GM21825 (cell line): ENCODE results near the gene RIMBP3B.
"Not testable (repeated sequence)": the region's sequence is repeated elsewhere in the genome, so short reads cannot be mapped to it uniquely, and the experiment has no call there.

Source experiments
- ATAC-seq: cut with Tn5 transposase; IDR thresholded peaks from one replicate; pipeline ENCODE4 v1.9.1; 2021; ENCODE audit warnings: mild to moderate bottlenecking, moderate library complexity; ENCODE audit not compliant: unreplicated experiment

The RIMBP3B gene

DNA sequence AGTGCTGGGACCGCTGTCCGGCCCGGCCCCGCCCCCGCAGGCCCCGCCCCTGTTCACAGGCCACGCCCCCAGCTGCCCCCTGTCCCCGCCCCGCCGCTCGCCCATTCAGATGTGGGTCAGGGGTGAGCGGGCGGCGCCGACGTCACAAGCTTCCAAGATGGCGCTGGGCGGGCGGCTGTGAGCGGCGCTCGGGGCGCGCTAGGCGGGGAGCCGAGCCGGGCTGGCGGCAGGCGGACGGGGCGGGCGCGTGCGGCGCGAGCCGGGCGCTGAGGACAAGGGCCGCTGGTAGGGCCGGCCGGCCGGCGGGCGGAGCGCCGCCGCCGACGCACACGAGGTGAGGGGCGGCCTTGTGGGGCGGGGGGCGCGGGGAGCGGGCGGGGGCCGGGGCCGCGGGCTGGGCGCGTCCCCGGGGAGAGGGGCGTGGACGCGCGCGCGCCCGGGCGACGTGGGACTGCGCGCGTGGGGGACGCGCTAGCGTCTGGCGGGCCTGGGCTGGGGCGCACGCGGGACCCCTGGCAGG is 33.7 kb downstream of the RIMBP3B start, which contains the start of gene HIC2:
Gene HIC2, plus strand, starts transcription at position 145 of the 520 bp plus-strand sequence. CDS start 25,461 bp downstream, outside the sequence.
- ATAC-seq = peak; percentile 56

- peak; percentile 18 for ATAC-seq
Observed at GRCh38 chr22:21417853-21418252, 34.3 kb downstream of the RIMBP3B start.

GRCh38 chr22:21418974-21419638 is 35.6 kb downstream of the RIMBP3B start:
- ATAC-seq = not testable (repeated sequence)

DNA sequence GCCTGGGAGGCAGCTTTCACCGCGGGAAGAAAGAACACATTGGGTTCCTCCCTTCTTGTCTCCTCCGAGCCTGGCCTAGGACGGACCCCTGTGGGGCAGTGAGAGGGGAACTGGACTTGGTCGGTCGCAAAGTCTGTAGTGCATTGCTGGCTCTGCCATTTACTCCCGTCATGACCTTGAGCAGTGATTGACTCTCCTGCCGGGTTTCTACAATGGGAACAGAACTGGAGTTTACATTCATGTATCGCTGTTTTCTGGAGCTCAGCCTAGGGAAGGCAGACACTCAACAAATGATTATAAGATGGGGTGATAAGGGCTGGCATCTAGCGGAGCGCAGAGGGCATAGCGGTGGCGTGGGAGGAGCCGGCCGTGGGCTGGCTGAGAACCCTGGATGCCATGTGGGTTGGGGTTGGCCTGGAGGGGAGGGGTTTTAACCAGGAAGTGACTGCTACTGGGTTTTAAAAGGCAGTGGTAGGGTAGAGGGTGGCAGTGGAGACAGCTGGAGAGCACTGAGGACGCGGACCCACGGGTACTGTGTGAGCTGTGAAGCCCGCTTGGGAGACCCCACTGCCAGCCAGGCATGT is 36.7 kb downstream of the RIMBP3B start:
- ATAC-seq = not testable (repeated sequence)

DNA sequence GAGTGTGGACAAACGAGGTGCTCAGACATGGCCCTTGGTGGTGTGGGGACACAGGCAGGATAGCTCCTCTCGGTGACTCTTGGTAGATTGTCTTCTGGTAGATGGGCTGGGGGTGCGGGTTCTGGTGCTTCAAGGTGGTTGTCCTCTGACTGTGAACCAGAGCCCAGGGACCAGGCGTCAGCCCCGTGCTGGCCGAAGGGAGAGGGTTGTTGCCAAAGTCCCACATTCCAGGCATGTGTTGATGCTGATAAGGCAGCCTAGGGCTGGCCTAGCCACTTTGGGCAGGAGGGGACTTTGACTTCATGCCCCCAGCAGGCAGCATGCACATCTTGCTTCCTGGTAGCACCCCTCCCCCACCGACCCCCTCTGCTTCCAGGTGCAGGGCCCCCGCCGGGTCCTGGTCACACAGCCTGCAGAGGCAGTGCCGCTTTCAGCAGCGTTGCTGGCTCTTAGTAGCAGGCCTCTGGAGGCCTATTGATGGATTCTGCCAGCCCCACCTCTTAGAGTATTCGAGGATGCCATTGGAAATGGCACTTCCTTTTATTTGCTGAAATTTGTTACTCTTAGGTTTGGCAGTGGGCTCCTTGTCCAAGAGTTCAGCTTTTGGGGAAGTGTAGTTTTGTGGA is 40.6 kb downstream of the RIMBP3B start:
- ATAC-seq = not testable (repeated sequence)

DNA sequence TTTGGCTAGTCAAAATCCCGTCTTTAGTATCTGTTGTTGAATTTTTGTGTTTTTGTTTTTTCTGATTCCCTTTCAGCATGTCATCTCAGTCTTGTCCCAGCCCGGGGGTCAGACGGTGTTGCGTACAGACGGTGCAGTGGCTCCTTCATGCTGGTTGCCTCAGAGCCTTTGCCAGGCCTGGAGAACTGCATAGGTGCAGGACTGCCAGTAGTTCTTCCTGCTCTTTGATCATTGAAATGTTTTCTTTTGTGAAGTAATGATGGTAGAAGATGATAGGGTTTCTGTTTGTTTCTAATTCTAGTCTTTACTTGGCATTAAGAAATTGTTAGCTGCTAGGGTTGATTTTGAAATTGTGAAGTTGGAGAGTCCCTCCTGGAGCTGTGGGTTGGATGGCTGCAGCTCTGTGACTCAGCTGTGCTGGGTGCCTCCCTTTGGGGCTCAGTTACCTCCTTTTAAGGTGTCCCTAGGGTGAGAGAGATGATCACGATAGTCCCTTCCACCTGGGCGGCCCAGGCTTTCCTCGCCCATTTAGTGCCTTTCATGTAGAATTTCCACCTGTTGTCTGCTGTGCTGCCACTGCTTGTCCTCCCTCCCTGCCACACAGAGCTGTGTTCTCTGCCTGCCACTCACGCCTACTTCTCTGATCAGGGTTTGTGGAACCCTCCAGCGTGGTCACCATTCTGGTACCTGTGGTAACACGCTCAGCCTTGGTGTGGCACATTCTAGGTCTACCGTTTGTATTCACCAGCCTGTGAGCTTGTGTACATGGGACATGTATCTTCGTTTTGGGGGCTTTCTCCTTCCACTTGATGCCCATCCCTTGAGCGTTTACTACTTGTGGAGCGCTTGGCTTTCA is 51.1 kb downstream of the RIMBP3B start:
- ATAC-seq = not testable (repeated sequence)

DNA sequence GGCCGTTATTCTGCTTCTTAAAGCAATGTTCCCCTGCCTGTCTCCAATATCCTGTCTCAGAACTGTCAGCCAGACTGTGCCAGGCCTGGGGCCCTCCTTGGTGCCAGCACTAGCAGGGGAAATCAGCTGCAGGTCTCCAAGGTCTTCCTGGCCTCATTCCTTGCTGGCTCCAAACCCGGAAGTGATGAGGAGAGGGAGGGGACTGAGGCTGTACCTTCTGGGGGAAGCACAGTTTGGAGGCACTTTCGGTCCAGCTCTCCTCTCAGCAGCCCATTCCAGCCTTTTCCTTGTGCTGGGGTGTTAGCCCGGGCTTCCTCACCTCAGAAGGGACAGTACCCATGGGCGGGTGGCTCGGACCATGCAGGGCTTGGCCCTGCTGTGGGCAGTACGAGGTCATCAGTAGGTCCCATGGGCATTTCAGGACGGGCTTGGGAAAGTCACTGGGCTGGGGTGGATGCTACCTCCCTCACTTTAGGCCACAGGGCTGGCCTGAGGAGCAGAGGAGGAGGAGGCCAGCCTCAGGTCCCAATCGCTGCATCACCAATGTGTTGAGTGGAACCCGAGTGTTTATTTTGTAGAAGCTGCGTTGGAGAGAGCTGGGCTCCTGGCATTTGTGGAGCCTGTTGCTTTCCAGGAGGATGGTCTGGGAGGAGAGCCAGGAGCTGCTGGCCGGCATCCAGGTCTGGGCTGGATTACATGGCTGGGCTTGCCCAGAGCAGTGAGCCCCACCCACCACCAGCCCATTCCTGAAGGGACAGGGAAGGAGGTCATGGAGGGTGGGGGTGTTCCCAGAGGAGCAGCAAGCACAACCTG is 52.7 kb downstream of the RIMBP3B start:
- ATAC-seq = not testable (repeated sequence)

DNA sequence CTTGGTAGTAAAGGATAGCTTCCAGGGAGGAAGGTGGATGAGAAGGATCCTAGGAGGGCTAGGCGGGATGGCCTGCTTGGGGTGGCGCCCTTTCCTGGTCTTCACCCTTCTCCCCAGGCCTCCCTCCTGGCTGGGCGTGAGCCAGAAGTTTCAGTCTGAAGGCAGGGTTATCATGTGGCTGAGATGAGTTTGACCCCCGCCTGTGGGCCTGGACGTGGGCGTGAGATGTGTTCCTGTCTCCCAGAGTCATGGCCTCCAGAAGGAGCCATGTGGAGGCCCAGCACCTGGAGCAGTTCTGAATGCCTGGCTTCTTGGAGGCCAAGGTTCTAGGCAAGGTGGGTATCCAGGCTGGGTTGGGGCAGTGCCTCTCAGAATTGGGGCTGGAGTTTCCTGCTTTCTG is 54.5 kb downstream of the RIMBP3B start:
- not testable (repeated sequence) for ATAC-seq
